GM19099 (cell line): ENCODE measurements around the gene DTNBP1.

Experiments used
- POLR2A ChIP-seq: IDR thresholded peaks from 3 replicates; pipeline ENCODE4 v1.6.1; 2011; ENCODE audit warnings: low read depth; ENCODE audit not compliant: insufficient read length; ENCODE audit errors: extremely low read depth

The DTNBP1 gene

DNA sequence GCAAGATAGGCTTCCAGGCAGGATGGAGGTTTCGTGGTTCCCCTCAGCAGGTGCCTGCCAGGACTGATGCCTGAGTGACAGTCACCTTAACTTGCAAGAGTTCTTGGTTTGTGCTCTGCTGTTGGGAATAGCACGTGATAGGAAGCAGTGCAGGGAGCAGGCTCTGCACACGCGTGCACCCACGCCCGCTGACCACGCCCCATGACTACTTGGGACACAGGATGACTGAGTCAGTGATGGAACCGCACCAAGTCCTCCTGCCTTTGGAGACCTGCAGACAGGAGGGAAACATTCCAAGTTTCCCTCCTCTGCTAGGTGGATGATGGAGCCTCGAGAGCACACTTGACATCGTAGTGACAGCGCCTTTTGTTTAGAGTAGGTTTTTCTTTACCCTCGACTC lies 164.2 kb downstream of the DTNBP1 start:
- no peak for TF ChIP-seq POLR2A

DNA sequence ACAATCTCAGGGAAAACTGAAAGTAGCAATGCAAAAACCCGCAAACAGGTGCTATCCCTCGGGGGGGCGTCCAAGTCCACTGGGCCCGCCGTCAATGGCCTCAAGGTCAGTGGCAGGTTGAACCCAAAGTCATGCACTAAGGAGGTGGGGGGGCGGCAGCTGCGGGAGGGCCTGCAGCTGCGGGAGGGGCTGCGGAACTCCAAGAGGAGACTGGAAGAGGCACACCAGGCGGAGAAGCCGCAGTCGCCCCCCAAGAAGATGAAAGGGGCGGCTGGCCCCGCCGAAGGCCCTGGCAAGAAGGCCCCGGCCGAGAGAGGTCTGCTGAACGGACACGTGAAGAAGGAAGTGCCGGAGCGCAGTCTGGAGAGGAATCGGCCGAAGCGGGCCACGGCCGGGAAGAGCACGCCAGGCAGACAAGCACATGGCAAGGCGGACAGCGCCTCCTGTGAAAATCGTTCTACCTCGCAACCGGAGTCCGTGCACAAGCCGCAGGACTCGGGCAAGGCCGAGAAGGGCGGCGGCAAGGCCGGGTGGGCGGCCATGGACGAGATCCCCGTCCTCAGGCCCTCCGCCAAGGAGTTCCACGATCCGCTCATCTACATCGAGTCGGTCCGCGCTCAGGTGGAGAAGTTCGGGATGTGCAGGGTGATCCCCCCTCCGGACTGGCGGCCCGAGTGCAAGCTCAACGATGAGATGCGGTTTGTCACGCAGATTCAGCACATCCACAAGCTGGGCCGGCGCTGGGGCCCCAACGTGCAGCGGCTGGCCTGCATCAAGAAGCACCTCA lies 166.3 kb downstream of the DTNBP1 start:
- TF ChIP-seq POLR2A, result no peak

DNA sequence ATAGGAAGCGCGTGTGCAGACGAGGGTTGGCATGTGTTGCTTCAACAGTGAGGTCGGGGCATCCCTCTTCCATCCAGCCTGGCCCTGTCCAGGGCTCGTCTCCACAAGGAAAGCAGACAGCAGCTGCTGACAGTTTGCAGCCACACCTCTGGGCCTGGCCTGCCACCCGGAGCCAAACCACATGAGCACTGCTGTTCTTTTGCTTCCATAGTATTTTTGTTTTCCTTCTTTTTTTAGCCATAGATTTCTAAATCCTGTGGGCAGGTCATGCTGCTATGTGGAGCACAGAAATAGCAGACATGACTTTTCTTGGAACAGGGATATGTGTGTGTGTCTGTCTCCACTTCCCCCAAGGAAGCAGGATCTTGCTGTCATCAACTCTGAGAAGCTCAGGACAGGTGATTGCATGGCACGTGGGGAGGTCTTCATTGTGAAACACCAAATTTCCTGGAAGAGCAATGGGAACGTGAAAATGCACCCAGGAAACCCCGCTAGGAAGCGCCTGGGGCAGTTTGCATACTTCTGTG lies 167.4 kb downstream of the DTNBP1 start:
- TF ChIP-seq POLR2A, result no peak

DNA sequence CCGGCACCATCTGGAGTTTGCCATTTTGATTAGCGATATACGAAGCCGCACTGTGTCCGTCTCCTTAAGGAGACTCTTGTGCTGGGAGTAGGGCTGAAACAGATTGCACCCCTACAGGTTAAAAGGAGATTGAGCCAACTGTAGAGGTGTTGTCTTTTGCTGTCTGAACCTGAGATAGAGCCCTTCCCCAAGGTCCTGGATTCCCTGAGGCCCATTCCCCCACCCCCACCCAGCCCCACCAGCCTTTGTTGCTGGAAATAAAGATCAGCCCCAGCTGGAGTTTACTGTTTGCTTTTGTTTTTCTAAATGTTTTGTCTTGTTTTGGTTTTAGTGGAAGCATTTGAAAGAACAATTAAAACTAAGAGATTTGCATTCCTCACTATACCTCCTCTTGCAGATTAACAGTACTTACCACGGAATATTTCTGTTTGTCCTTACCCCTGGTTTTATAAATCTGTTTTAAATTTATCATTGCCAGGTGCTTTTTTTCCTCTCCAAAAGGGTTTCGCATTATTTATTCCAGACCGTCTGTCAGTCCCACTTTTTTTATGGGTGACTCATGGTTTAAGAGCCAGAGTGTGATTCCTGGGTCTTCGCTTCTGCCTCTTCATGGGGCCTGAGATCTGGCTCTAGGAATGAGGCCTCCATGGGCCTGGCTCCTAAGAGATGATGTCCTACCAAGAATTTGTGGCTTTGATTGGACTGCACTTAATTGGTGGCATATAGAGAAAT lies 169.2 kb downstream of the DTNBP1 start:
- TF ChIP-seq POLR2A, result no peak

- no peak for TF ChIP-seq POLR2A
Observed at GRCh38 chr6:15491986-15492269, 170.9 kb downstream of the DTNBP1 start.

DNA sequence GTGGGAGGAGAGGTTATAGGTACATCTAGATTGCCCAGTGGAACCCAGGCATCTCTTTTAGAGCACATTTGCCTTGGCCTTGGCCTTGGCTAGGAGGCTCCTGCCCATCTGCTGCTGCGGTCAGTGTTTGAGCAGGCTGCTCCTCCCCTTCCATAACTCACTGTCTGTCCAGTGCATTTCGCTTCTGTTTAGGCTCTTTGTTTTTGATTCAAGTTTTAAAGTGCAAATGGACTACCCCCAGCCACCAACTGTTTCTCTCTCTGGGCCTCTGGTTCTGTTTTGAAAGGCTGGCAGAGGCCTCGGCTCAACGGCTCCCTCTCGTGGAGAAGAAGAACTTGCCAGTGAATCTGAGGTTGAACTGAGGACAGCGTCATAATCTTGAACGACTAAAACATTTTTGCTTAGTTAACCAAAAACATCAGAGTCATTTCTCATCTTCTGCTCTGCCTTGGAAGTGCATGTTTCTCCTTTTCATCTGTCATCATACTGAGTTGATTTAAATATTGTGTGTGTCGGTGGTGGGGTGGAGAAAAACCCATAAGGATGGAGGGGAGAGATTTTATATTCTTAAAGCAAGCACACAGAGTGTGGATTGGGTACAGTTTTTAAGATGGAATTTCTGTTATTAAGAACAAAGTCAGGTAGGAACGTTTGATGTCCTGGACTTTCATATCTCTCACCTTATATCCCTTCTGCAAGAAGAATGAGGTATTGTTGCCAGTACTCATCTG lies 171.4 kb downstream of the DTNBP1 start:
- TF ChIP-seq POLR2A, result no peak

DNA sequence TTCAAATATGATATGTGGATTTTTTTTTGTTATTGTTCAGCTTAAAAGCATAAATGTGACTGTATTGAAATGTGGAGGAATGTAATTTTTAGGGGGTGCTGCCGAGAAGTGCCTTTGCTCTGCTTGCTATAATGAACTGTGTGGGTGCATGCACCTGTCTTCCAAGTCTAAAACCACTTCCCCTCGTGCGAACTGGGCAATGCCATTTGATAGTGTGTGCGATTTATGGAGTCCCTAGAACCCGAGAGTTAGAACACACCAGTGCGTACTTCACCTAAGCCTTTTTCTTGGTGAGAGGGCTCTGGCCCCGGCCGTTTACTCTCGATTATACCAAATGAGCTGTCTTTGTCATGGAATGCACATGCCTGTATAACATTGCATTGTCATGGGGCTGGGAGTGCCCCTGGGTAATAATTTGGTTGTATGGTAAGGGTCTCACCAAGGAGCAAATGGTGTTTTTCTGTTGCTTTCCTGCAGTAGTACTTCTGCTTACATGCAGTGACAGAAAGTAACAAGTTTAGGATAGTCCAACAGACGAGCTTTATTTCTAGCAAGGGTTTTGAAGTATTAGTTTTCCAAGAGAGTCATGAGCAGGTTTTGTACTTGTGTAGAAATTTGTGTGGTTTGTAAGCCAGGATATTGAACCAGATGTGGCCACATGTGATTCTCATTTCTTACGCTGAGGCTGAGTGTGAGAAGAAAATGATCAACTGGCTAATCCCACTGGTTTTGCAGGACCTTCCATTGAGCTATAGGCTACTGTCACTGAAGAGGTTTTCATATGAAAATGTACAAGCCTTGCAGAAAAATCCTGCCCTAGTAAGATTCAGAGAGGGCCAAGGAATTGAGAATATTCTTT lies 172.4 kb downstream of the DTNBP1 start:
- no peak for TF ChIP-seq POLR2A

DNA sequence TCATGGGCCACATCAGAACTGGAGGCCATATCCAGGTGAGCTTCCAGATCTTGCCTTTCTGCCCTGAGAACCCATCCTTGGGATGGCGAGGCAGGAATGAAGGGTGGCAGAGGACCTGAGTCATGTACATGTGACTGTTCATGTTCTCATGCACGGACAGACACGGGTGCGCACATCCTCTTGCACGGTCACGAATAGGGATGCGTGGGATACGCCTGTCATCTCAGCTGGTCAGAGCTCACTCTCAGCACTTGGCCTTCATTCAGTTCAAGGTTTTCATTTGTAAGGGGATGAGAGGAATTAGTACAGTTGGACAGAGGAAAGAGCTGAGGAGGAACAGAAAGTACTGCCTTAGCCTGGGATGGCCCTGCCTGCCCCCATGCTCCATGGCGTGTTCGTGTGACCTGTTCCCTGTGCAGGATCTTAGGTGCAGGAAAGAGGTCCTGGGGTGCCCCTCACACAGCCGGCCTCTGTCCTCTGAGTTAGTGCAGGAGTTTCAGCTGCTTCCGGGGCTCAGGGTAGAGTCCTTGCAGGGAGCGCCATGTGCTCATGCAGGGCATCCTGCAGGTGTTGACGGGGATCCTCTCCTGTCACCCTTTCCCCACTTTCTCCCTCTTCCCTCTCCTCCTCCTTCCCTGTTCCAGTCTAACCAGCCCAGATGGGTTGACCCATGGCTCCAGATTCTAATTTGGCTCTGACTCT lies 173.4 kb downstream of the DTNBP1 start:
- TF ChIP-seq POLR2A, result no peak

- TF ChIP-seq POLR2A, result no peak
Observed at GRCh38 chr6:15487262-15487661, 175.6 kb downstream of the DTNBP1 start.

DNA sequence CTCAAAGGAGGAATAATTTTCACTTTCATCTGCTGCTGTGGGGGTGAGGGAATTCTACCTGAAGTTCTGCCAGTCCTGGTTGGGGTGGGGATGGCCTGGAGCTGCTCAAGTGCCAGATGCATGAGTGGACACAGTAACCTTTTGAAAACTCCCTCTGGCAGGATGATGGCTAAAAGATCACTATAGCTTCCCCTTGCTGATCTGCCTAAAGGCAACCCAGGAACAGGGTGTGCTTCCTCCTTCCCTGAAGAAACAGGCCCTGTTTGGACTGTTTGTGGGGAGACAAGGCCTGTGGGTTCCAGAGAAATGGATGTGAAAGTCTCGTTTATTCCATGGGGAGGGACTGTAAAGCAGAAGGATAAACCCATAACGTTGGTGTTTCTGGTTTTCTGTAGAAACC lies 176.9 kb downstream of the DTNBP1 start:
- no peak for TF ChIP-seq POLR2A

GRCh38 chr6:15484821-15485220 lies 178.0 kb downstream of the DTNBP1 start:
- TF ChIP-seq POLR2A, result no peak

- no peak for TF ChIP-seq POLR2A
Observed at GRCh38 chr6:15484140-15484539, 178.7 kb downstream of the DTNBP1 start.

- no peak for TF ChIP-seq POLR2A
Observed at GRCh38 chr6:15483060-15483459, 179.8 kb downstream of the DTNBP1 start.
